Thymus (tissue), 11 donors: ENCODE results near the gene SYK. TPM values are rescaled to one million over a fixed set of nuclear protein-coding genes. Genes with fewer than 3 reads are reported as not detected.

Experiments
- DNase-seq, 9 donors: peaks; one replicate each; pipeline ENCODE4 v3.0.0-alpha.2; 2013; ENCODE audit warnings: low spot score in 9 of 9, low read depth in 6 of 9, missing footprints in 1 of 9
- H3K27ac ChIP-seq, 2 donors: one replicate each; pipeline ENCODE4 v1.5.1; 2013; ENCODE audit warnings: control low read depth in 1 of 2, low read depth in 1 of 2, low read length in 1 of 2, mild to moderate bottlenecking in 1 of 2, moderate library complexity in 1 of 2
- H3K27me3 ChIP-seq, 2 donors: one replicate each; pipeline ENCODE4 v1.5.1; 2013; ENCODE audit warnings: low read length in 1 of 2; ENCODE audit not compliant: control insufficient read depth in 2 of 2, insufficient read depth in 1 of 2
- H3K36me3 ChIP-seq, 2 donors: one replicate each; pipeline ENCODE4 v1.5.1; 2013; ENCODE audit warnings: low read length in 1 of 2, mild to moderate bottlenecking in 1 of 2, moderate library complexity in 1 of 2; ENCODE audit not compliant: control insufficient read depth in 2 of 2, insufficient read depth in 2 of 2
- H3K4me1 ChIP-seq, 2 donors: one replicate each; pipeline ENCODE4 v1.5.1; 2013; ENCODE audit warnings: low read length in 2 of 2; ENCODE audit not compliant: control insufficient read depth in 2 of 2, insufficient read depth in 2 of 2
- H3K4me3 ChIP-seq, 2 donors: one replicate each; pipeline ENCODE4 v1.5.1; 2013; ENCODE audit warnings: low read length in 2 of 2, control low read depth in 1 of 2, mild to moderate bottlenecking in 1 of 2
- H3K9me3 ChIP-seq, 2 donors: one replicate each; pipeline ENCODE4 v1.5.1; 2013; ENCODE audit warnings: low read length in 1 of 2, mild to moderate bottlenecking in 1 of 2; ENCODE audit not compliant: control insufficient read depth in 2 of 2, insufficient read depth in 1 of 2
- WGBS: extraction: QIAGEN DNeasy Blood & Tissue Kit; methylation state at CpG from one replicate; pipeline ENCODE4 v1.1.7; 2013; 5-methylcytosine and 5-hydroxymethylcytosine counted together
- polyA plus RNA-seq: library from polyadenylated mRNA; stranded (reverse); fragments of 200-250 nt; gene quantifications from one replicate; pipeline ENCODE4 v1.2.3, GENCODE V29; 2013
- total RNA-seq: library from RNA; stranded (reverse); fragments of 120-200 nt; gene quantifications from one replicate; pipeline ENCODE4 v1.2.4, GENCODE V29; 2013
- donor health status: healthy.

The SYK gene
- total and polyA plus RNA-seq, 2 donors, result 22.2 to 55.9 TPM

DNA sequence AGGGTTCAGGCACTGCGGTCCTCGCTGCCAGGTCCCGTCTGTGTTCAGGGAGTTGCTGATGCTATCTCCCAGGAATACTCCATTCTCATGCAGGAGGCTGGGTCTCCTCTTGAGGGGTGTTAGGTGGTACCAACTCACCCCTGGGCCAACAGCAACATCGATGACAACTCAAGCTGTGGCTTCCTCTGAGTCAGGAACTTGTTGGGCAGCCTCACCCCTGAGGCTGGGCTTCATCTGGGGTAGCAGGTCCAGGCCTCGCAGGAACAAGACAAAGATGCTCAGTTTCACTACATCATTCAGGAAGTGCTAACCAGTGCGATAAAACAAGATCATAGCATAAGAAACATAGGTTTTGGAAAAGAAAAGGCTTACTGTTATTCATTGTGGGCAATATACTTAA lies 125.9 kb downstream of the SYK start:
- Histone ChIP-seq H3K4me3 (no peak overlapping the region), H3K27me3 (peaks cover 0 to 2% of the 10 kb centered on the region in 2 donors), H3K9me3 (no peaks in the 10 kb centered on the region), H3K36me3 (no peaks in the 10 kb centered on the region), H3K27ac (no peak overlapping the region), H3K4me1 (no peaks in the 10 kb centered on the region)
- WGBS, result 80% methylated on average over 6 of the region's 6 CpGs
- no peak for DNase-seq

DNA sequence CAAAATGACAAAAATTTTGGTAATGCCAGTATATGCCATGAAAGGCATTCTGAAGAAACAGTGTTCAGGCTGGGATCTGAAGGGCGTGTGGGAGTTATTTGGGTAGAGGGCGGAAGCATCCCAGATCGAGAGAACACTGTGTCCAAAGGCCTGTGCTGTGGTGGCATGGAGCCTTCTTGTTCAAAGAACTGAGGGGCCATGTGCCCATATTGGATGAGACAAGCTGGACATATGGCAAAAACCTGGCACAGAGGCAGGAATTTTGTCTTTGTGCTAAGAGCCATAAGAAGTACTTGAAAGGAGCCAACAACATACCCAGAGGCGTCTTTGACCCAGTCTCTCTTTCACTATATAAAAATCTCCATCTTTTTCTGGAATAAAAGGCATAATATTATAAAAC lies 128.0 kb downstream of the SYK start:
- H3K9me3 ChIP-seq, result no peaks in the 10 kb centered on the region
- H3K4me3 ChIP-seq, result no peak overlapping the region
- peaks cover 0 to 2% of the 10 kb centered on the region in 2 donors for H3K27me3 ChIP-seq
- no peaks in the 10 kb centered on the region for H3K36me3 ChIP-seq
- no peak overlapping the region for H3K27ac ChIP-seq
- WGBS, result 98% methylated on average over 4 of the region's 4 CpGs
- DNase-seq, result no peak
- no peaks in the 10 kb centered on the region for H3K4me1 ChIP-seq

DNA sequence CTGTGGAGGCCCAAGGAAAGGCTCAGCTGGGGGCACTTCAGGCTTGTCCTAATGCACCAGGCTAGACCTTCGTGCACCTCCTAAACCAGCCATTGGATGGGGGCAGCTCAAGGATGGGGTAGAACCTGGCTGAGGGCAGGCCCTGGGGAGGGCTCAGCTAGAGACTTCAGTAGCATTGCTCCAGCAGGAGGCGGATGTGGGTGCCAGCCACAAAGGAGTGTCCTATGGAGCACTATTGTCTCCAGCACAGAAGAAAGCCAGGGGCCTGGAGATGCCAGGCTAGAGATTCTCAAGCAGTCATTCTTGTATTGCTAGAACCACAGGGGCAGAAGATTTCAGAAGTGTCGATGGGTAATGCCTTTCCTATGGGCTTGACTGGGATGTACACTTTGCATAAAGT lies 131.8 kb downstream of the SYK start:
- 96% methylated on average over 3 of the region's 3 CpGs for WGBS
- no peak for DNase-seq
- no peaks in the 10 kb centered on the region for H3K4me1 ChIP-seq
- H3K27me3 ChIP-seq, result no peaks in the 10 kb centered on the region
- no peak overlapping the region for H3K4me3 ChIP-seq
- H3K9me3 ChIP-seq, result no peaks in the 10 kb centered on the region
- H3K27ac ChIP-seq, result no peak overlapping the region
- H3K36me3 ChIP-seq, result no peaks in the 10 kb centered on the region

DNA sequence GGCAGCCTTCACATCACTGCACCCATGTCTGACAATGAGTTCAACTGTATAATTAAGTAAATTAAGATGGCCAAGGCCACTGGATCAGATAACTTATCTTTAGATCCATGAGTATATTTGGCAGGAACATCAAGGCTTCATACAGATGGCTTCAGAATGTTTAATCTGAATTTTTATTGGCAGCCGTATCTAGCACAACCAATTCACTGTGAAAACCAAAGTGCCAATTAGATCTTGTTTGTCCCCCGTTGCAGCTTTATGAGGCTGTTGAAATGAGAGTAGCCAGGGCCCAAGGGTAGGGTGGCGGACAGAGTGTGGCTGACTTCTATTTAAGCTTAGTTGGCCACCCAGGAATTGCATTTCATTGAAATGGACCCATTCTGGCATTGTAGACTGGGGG lies 137.7 kb downstream of the SYK start:
- 93% methylated on average over 3 of the region's 3 CpGs for WGBS
- no peak for DNase-seq
- no peak overlapping the region for H3K4me3 ChIP-seq
- H3K36me3 ChIP-seq, result no peaks in the 10 kb centered on the region
- no peaks in the 10 kb centered on the region for H3K4me1 ChIP-seq
- H3K27ac ChIP-seq, result no peak overlapping the region
- no peaks in the 10 kb centered on the region for H3K9me3 ChIP-seq
- no peaks in the 10 kb centered on the region for H3K27me3 ChIP-seq

DNA sequence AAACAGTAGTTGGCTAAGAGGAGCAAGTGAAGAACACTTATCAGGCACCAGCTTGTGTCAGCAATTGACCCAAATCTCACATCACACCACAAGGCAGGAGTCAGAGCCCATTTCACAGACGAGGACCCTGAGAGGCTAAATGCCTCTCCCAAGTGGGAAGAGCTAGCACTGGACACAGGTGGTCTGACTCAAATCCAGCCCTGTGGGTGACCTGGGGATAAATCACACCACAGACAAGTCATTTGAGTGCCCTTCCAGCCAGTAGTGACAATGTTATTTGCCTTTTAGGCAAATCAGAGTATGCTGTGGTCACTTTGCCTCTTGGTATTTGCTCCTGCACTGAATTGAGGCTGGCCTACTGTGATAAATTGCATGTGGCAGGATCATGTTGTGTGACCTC lies 138.7 kb downstream of the SYK start:
- H3K9me3 ChIP-seq, result no peaks in the 10 kb centered on the region
- H3K27me3 ChIP-seq, result no peaks in the 10 kb centered on the region
- H3K4me3 ChIP-seq, result no peak overlapping the region
- no peaks in the 10 kb centered on the region for H3K36me3 ChIP-seq
- no peaks in the 10 kb centered on the region for H3K4me1 ChIP-seq
- 90% methylated on average over 1 of the region's 1 CpG for WGBS
- DNase-seq, result no peak
- no peak overlapping the region for H3K27ac ChIP-seq

DNA sequence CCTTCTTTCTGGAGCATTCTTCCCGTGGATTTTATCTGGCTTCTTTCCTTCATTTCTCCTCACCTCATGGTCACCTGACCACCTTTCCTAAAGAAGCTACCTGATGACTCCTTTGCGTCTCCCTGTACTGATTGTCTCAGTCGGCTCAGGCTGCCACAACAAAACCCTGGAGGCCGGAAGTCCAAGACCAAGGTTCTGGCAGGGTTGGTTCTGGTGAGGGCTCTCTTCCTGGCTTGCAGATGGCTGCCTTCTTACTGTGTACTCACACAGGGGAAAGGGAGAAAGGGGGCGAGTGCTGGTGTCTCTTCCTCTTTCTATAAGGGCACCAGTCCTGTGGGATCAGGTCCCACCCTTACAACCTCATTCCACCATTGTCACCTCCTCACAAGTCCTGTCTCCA lies 140.0 kb downstream of the SYK start:
- H3K4me1 ChIP-seq, result no peaks in the 10 kb centered on the region
- no peak for DNase-seq
- H3K4me3 ChIP-seq, result no peak overlapping the region
- H3K27ac ChIP-seq, result no peak overlapping the region
- 94% methylated on average over 5 of the region's 5 CpGs for WGBS
- H3K27me3 ChIP-seq, result no peaks in the 10 kb centered on the region
- H3K36me3 ChIP-seq, result no peaks in the 10 kb centered on the region
- no peaks in the 10 kb centered on the region for H3K9me3 ChIP-seq

DNA sequence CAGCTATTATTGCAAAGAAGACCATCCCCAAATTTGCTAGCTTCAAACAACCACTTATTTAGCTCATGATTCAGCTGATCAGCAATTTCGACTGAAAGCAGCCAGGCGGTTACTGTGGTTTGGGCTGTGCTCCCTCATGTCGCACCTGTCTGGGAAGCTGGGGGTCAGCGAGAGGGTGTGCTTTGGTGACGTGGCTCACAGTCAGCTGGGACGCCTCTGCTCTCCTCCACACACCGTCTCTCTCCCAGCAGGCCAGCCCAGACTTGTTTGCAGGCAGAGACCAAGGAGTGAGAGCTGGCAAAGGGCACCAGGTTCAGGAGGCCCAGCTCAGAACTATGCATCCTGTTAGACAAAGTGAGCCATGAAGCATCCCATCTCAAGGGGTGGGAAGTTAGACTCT lies 140.9 kb downstream of the SYK start:
- Histone ChIP-seq H3K4me1 (no peaks in the 10 kb centered on the region), H3K27me3 (no peaks in the 10 kb centered on the region), H3K4me3 (no peak overlapping the region), H3K36me3 (no peaks in the 10 kb centered on the region), H3K27ac (no peak overlapping the region), H3K9me3 (no peaks in the 10 kb centered on the region)
- DNase-seq, result peak in 2 of 9 donors; percentile 4 to 11
- WGBS, result 78% methylated on average over 7 of the region's 7 CpGs

DNA sequence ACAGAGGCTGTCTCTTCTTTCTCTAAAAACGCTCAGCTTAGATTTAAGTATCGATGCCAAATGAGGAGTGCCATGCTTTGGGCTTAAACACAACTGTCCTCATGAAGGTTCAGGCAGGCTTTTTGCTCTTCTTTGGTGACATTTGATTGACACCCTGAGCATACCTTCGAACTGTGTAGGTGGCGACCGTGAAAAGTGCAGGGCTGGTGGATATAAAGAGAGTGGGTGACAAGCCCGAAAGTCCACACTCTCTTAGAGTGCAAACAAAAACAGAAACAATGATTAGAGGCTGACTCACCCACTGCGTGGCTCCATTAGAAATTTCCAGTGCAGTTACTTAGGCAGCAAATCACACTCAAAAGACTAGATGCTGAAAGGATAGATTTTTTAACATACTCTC lies 141.7 kb downstream of the SYK start:
- H3K27ac ChIP-seq, result no peak overlapping the region
- no peak overlapping the region for H3K4me3 ChIP-seq
- H3K36me3 ChIP-seq, result no peaks in the 10 kb centered on the region
- no peaks in the 10 kb centered on the region for H3K9me3 ChIP-seq
- H3K4me1 ChIP-seq, result no peaks in the 10 kb centered on the region
- 93% methylated on average over 7 of the region's 7 CpGs for WGBS
- no peak for DNase-seq
- H3K27me3 ChIP-seq, result no peaks in the 10 kb centered on the region

DNA sequence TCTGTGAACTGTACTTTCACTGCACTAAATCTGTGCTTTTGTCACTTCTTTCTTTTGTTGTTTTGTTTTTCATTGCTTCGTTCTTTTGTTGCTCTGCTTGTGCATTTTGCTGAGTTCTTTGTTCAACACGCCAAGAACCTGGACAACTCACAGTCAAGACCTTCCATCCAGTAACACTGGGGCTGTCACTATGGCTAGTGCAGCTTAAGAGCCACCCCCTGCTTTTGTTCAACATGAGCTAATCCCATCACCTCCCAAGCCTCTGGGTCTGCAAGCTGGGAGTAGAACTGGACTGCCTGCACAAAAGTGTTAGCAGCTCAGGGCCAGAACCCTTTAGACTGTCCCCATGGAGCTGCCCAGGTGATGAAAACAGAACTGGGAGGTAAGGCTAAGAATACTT lies 143.7 kb downstream of the SYK start:
- Histone ChIP-seq H3K36me3 (no peaks in the 10 kb centered on the region), H3K9me3 (no peaks in the 10 kb centered on the region), H3K4me1 (no peaks in the 10 kb centered on the region), H3K27ac (no peak overlapping the region), H3K4me3 (no peak overlapping the region), H3K27me3 (no peaks in the 10 kb centered on the region)
- WGBS, result 97% methylated on average over 2 of the region's 2 CpGs
- no peak for DNase-seq

DNA sequence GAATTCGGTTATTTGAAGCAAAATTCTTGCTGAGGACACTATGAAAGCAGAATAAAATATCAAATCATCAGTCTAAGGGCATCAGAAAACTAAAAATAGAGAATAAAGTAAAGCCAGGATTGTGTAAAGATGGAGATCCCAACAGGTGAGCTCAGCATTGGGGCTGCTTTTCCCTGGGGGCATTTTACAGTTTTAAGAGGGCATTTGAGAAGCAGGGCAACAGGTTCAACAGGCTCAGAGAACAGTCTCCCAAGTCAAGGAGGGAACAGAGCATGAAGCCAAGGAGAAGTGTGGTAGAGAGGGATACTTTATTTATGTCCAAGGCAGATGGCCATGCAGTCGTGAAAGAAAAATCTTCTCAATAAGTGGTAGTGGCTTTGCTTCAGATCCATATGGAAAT lies 145.4 kb downstream of the SYK start:
- Histone ChIP-seq H3K27me3 (no peaks in the 10 kb centered on the region), H3K4me3 (no peak overlapping the region), H3K36me3 (no peaks in the 10 kb centered on the region), H3K27ac (no peak overlapping the region), H3K9me3 (no peaks in the 10 kb centered on the region), H3K4me1 (no peaks in the 10 kb centered on the region)
- 76% methylated on average over 2 of the region's 2 CpGs for WGBS
- DNase-seq, result no peak
